HG02973 (cell line): Measurements from ENCODE around the gene CREBBP.

Experiments used
- ATAC-seq: cut with Tn5 transposase; IDR thresholded peaks from one replicate; pipeline ENCODE4 v1.9.1; 2021; ENCODE audit warnings: moderate library complexity; ENCODE audit not compliant: unreplicated experiment

The CREBBP gene

DNA sequence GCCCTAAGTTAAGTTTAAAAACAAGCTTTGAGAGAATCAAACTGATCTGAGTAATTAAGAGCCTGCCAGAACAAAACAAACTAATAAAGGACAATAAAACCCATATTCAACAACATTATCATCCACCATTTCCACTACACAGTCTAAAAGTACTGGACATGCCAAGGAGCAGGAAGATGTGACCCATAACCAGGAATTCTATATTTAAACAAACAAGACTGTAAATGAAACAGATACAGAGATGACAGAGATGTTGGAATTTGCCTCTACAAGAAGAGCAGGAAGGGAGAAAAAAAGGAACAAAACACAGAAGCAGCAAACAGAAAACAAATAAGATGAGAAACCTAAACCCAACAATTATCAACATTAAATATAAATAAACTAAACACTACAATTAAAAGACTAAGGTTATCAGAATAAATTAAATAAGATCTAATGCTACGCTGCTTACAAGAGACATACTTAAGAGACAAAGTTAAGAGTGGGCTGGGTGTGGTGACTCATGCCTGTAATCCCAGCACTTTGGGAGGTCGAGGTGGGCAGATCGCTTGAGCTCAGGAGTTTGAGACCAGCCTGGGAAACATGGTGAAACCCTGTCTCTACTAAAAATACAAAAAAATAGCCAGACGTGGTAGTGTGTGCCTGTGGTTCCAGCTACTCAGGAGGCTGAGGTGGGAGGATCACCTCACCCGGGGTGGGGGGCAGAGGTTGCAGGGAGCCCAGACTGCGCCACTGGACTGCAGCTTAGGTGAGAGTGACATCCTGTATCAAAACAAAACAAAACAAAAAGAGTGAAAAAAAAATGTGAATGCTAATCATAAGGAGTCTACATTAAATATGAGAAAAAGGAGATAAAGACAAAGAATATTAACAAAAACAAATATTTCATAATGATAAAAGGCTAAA lies 50.6 kb downstream of the CREBBP start:
- no peak for ATAC-seq

DNA sequence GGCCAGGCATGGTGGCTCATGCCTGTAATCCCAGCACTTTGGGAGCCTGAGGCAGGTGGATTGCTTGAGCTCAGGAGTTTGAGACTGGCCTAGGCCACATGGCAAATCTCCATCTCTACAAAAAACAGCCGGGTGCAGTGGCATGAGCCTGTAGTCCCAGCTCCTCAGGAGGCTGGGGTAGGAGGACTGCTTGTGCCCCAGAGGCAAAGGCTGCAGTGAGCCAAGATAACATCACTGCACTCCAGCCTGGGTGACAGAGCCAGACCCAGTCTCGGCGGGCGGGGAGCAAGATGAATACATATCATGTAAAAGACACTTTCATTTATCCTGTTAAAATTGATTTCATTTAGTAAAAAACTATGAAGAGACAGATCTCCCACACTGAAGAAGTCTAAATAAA lies 54.6 kb downstream of the CREBBP start:
- no peak for ATAC-seq

DNA sequence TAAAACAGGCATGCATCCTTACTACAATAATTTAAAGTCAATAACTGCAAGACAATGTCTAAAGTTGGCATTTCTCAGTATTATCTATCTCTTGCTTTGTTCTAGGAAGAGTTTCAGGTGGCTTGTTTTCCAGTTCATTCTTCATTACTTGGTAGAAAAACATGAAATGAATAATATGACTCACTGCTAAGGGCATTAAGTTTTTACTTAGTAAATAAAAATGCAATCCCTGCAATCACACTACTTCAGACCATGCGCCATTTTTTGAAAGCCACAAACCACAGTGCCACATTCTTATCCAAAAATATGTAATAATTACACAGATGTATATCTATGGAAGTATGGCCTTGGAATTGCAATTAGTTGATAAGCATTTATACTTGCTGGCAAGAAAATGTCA lies 55.4 kb downstream of the CREBBP start:
- ATAC-seq: no peak

DNA sequence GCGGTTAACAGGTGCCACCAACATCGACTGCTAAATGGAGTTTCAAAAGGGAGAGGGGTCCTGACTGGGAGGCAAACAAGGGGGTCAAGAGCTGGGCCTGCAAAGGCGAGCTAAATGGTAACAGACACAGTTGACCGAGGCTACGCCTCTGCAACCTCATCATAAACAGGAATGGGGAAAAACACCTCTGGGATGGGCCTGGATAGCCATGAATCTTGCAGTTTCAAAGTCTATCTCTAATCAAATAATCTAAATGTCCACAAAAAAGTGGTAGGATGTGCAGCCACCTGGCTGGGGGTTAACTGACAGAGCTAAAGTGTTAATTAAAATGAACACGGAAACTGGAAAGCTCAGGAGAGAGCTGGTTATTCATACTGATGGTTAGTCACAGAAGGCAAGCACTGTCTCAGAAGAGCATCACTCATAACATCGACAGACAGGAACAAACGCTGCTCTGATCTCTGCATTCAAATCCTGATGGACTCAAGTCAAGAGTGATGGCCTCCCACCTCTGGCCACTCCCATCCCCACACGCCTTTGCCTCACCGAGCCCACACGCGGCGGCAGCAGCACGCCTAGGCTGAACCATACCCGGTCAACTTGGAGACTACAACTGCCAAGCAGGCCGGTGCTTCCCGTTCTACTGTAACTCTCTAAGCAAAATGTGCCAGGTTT lies 56.3 kb downstream of the CREBBP start:
- no peak for ATAC-seq

DNA sequence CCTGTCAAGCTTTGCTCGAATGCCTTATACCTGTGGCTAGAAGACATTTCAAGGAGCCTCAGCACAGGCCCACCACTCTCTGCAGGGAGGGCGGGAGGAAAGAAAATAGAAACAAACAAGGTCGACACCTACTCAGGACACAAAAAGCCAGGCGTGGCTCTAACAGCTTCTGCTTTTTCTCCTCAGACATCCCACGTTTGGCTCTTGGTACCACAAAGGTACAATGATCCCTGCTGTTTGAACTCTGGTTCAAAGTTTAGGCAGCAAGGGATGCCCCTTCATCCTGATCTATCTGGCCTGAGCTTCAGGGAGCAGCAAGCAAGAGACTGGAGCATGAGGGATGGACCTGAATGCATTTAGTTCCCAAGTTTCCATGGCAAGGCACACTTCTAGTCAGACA lies 57.1 kb downstream of the CREBBP start:
- no peak for ATAC-seq

DNA sequence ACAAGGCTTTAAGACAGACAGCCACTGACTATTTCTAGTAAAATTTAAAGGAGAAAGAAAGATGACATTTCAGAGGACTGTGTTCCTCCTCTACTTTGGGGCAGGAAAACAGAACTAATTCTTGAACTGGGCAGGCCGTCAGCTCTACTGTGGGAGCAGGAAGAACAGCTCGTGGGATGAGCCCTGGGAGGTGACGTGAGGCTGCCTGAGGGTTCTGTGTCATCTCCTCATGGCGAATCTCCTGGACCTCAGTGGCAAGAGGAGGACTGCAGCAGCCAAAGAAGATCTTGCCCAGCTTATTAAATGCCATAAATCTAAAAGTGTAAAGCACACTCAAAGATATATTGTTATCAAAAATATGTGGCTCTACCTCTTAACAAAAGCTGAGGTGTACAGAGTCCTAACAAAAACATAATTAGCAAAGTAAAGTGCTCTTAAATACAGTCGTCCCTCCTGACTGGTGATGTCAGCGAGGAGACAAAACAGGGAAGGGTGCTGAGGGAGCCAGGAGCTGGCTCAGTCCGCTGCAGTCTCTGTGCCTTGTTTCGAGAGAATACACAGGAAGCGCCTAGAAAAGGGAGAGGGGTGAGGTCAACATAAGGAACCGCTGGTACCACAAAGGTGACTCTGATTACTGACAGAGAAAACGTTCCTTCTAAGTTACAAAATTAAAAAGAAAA lies 58.0 kb downstream of the CREBBP start:
- no peak for ATAC-seq

DNA sequence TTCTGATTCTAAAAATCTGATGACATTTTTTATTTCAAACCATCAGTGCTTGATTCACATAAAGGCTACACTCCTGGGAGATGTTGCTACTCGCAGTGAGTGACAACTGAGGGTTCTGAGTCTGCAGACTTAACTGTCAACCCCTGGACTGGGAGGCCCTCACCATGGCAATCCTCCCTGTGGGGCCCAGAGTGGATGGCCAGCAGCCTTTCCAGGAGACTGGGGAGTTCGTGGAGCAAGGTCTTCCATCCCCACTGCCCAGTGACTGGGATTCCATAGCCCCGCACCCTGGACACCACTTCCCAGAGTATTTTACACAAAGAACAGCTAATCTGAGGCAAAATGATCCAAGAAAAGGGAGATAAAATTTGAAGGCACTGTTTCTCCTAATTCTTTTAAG lies 59.3 kb downstream of the CREBBP start:
- no peak for ATAC-seq

DNA sequence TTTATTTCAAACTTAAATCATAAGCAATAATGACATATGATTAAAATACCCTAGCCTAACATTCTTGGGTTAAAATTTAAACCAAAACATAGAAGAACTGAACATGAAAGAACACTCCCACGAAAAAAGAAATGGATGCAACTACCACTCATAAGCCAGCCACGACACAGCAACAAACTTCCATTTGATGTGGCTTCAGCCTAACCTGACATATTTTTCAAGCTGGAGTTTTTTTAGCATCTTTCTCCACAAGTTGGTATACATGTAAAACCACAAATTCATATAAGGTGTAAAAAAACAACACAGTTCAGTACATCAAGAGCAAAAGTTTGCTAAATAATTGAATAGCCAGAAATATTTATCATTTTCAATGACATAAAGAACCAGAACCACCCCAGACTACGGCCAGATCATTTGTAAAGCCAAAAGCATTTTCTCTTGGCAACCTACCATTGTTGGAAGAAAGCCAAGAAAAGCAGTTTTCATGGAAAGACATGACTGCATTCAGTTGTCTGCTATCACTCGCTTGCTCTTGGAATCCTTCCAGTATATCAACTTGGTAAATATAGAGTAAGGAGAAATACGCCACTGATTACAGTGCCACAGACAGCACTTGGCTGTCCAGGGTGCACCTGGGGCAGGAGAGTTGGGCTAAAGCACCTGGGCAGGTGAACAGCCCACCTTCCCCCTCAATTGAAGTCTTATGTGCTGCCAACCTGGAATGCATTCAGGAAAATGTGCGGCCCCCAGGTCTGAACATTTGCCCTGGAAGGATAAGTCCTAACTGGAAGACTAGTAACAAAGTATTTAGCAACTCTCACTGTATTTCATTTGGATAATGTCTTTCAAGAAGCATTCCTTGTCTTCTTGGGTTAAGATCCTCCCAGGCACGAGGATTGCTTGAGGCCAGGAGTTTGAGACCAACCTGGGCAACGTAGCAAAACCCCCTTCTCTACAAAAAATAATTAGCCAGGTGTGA lies 60.5 kb downstream of the CREBBP start:
- no peak for ATAC-seq

DNA sequence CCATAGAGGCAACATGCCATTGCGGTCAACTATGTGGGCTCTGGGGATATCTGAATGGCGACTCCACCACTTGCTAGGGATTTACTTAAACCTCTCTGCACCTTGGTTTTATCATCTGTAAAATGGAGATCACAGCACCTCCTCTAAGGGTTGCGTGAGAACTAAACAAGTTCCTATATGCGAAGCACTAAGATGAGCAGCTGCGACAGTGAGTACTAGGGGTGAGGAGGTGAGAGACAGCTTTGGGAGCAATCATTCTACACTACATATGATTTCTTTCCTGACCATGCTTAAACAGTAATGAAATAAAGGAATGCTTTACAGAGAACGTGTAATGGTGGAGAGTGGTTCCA lies 61.4 kb downstream of the CREBBP start:
- no peak for ATAC-seq

DNA sequence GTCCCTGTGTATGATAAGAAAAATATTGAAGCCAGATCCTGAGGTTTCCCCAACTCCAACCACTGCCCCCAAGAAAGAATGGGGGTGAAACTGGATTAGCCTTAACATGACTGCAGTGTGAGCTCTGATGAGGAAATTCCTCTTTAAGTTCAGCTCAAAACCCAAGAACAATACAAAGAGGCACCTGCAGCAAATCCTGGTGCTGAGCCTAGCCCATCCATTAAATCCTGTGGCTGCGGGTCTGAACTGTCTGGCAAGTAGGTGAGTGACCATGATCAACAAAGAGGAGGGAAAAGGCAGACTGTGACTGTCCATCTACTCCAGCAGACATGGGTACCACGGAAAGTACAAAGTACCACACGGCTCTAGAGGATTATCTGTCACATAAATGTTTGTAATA lies 64.2 kb downstream of the CREBBP start:
- no peak for ATAC-seq

DNA sequence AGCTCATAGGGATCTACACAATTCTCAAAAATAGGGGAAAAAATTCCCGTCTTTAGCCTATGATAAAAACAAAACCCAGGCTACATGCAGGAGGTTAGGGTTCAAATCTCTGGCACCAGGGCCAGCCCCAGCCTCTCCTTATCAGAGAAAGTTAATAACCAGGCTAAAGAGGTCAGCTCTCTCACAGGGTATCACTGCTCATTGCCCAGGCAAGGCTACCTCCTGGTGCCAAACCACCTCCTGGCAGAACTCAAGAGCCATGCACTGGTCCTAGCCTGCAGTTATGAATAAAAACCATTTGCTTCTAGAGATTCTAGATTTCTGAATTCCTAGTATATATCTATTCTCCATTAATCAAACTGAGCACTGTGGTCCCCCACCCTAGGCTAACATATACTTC lies 65.8 kb downstream of the CREBBP start:
- ATAC-seq: no peak

DNA sequence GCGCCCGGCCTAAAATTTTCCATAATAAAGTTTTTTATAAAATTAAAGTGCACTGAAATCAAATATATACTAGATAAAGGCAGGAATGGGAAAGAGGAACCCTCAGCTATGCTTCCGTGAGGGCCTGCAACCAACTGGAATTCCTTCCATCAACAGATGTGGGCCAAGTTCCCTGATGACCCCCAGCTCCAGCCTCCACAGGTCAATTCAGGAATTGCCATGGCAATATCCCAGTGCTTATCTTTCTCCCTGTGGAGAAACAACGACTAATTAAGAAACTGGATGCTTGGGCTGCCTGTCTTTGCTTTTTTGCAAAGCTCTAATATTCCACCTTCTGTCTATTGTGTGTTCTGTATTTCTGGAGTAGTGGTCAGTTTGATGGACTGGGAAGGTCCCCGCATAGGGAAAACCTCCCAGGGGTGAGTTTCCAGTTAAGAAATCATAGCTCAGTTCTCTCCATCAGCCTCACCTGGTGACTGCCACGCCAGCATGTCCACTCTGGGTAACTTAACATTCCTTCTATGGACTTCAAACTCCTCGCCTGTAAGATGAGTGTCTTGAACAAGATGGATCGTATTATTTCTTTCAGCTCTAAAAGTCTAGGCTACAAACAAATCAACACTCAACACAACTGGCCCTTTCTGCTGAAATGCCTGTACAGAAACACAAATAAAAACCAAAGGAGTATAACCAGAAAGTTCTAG lies 67.9 kb downstream of the CREBBP start:
- ATAC-seq: no peak

DNA sequence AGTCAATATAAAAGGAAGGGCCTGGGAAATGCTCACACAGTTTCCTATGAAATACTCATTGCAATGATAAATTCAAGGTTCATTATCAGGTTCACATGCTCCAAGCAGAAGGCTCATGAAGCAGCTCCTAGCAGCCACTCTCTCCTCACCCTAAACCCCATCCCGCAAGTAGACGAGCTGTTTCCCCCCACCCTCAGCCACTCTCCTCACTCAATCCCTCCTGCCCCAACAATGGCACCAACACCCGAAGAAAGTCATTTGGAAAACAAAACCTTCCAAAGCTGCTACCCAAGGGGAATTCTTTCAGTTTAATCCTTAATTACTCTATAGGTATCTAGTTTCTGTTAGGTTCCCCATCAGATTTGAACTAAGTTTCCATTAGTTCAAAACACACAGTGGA lies 69.7 kb downstream of the CREBBP start:
- ATAC-seq: no peak

DNA sequence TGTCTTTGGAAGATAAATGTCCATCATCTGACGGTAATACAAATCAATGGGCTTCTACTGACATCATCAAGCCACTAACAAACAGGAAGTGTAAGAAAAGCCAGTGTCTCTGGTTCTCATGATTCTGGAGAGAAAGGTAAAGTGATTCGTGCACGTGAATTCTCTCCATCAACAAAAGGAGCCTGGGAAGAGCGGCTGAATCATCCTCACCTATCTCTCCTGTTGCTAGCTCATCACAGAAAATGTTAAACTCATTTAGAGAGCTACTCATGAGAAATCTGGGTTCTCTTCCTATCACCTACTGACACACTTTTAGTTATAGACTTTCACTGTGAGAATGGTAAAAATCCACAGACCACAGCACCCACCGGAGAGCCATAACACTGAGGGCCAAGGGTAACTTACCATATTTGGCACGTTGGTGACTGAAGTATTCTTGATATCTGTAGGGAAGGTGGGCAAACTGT lies 70.3 kb downstream of the CREBBP start:
- no peak for ATAC-seq

DNA sequence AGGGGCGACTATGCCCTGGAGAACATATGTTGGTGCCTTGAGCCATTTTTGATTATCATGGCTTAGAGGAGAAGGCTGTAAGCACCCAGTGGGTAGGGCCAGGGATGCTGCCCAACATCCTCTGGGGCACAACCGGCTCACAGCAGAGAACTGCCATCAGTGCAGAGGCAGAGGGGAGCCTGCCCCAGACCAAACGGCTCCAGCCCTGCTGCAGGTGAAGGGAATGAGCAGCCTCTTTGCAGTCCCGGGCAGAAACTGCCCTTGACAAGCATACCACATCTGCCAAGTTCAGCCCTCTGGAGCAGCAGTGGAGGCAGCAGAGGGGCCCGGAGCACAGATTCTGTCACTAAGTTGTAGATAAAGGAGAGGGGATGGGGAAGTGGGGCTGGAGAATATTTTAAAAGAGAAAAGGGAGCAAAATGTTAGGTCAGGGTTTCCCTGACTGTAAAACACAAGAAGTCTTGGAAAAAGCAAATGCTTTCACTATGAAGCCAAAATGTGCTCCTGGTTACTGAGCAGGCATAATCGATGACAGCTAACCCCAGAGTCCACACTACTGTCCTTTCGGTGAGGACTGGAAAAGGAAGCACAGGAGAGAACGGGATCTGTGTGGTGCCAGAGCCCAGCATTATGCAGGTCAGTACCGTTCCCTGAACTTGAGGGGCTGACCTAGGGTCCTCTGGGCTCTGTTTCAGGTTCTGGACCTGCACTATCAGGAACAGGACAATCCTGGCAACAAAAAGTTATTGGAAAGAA lies 72.0 kb downstream of the CREBBP start:
- no peak for ATAC-seq

DNA sequence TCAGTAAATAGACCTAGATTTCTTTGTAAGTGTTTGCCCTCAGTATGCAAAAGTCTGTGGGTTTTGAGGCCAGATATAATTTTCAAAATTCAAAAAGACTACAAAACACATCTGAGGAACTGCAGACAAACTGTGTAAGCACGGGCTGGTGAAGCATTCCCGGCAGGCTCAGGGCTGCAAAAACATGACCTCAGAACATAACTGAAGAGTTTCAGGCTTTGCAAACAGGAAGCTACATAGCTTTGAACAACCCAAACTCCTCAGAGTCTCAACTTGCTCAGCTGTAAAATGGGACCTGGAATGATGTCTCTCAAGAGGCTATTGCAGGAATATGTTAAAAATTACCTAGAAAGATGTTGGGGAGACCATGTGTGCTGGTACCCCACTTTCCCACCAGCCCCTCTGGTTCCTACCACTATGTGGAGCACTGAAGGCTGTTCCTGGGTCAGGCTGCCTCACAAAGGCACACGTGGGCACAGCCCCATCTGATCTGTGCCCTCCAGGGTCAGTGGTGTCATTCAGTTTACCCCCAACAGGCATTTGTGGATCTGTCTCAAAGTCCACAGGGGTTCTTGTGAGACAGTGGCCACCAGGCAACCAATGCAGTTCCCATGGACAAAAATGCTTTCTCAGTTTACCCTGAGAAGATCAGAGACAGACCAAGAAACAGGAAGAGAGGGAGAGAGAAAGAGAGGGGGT lies 72.9 kb downstream of the CREBBP start:
- no peak for ATAC-seq

DNA sequence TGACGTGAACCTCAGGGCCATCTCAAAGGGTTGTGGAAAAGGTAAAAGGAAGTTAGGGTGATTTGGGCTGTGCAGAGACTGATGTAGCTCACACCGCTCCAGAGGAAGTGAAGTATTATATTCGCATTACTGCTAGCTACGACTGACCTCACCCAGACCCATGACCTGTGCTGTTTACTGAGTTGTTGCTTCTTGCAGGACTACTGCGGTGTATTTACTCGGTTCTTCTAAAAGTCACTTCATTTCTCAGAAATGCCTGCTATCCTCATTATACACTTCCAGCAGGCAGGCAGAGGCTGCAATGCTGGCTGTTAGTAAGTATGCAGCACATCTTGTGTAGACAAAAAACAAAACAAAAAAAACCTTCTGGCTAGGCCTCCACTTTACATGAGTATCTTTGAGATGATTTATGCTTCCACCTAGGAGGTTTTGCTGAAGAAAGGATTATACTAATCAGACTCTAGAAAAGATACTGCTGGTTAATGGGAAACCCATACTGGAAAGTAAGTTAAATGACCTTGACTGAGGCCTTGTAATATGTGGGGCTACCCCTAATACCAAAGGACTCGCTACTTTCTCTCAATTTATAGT lies 76.0 kb downstream of the CREBBP start:
- ATAC-seq: no peak

DNA sequence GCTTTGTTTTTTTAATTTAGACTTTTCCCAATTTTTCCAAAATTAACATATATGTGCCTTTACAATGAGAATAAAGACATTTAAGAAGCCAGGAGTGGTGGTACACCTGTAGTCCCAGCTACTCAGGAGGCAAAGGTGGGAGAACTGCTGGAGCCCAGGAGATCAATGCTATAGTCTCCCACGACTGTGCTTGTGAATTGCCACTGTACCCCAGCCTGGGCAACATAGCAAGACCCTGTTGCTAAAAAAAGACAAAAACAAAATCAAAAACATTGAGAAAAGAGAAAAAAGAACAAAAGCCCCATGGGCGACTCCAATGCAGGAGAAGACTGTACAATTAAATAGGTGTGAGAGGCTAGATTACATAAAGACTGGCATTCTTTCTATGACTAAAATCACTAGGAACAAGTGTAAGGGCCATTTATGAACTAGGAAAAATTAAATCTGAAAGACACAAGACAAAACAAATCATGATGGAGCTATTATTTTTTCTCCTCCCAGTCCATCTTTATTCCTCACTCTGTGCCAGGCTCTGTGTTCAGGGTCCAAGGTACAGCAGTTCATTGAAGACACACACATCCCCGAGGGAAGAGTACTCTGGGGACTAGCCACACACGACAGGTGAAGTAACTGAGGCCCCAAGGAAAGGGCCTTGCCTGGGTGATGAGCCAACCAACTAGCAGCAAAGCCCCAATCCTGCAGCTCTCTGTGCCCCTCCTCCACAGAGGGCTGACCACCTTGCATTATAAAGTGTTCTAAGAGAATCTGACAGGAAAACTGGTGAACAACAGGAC lies 79.8 kb downstream of the CREBBP start:
- ATAC-seq: no peak
